Endometrium (tissue), 2 donors: Measurements from ENCODE around the gene MAMLD1.

Experiments
- FAIRE-seq: peaks from 2 replicates; lab custom pipeline; 2012; peaks lifted over from hg19 to GRCh38; lab: Jason Lieb, UNC
- donor health status: control.
- donor health status: control.

The MAMLD1 gene

DNA sequence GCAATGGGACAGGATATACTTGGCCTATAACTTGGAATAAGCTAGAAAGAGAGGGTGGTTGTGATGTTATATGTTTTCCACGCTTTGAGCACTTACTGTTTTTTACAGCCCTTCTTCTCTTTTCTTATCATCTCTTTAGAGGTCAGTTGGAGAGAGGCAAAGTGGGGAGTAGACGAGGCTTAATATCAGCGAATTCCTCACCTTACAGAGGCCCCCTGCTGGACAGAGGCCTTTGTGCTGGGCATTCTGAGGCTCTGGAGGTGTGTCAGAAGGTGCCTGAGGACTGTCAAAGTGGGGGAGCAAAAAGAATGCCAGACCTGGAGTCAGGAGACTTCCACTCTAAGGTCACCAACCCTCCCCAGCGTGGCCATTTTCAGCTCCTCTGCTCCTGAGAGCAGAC lies 42.5 kb downstream of the MAMLD1 start:
- FAIRE-seq, result no peak

DNA sequence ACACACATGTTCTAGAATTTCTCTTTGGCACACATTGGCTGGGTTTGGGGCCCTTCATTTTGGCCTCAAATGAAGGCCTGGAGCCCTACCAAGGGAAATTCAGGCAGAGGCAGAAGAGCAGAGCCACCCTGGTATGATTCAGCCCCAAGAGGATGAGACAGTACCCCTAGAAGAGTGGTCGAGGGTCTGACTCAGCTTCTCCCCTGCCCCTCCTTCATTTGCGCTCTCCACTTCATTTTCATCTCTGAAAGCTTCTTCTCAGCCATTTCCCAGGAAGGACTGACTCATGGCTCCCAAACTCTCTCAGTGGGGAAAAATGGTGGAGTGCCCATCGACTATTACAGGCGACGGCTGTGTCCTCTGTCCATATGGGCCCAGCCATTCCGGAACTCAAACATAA lies 43.5 kb downstream of the MAMLD1 start:
- FAIRE-seq, result no peak

DNA sequence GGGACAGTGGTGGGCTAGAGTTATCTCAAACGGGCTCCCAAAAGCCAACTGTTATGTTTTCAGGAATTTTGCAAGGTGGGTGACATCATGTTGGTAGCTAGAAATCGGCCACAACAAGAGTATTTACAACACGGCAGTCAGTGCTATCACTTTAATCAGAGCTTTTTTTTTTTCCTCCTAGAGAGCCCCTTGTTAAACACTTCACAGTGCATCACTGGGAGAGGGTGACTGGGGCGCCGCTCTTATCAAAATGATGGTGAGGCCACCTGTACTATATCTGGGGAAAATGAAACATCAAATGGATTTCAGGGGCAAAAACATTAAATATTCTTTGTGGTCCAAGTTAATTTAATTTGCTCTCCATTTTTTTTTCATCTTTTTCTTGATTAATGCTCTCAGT lies 44.9 kb downstream of the MAMLD1 start:
- no peak for FAIRE-seq

DNA sequence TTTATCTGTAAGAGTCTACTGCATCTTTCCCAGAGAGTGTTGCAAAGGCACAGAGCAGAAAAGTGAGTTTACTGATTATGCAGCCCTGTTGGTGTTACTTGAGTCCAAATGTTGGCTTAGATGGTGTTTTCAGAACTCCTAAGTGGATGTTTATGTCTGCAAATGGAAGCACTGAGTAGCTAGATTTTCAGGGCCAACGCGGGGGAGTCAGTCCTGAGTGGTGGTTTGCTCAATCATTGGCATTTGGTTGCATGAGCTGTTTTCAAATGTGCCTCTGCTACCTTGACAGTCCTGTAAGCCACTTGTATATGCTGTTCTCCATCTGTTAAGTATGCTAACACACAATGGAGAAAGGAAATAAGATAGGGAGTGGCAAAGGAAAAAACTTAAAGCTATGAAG lies 45.4 kb downstream of the MAMLD1 start:
- no peak for FAIRE-seq

DNA sequence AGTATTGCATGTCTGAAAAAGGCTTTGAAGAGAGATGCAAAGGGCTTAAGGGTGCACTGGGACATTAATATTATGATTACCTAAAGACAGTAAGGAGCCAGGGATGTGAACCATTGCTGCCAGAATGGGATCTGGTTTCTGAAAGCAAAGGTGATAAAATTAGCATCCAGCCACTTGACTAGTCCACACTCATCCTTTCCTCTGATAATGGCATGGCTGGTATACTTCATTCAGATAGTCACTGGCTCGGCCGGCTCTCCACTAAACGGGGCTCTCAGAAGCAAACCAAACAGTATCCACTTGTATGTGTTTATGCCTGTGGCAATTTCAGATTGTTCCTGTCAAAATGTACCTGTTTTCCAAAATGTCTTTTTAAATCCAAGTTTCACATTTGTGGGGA lies 46.4 kb downstream of the MAMLD1 start:
- FAIRE-seq, result no peak

DNA sequence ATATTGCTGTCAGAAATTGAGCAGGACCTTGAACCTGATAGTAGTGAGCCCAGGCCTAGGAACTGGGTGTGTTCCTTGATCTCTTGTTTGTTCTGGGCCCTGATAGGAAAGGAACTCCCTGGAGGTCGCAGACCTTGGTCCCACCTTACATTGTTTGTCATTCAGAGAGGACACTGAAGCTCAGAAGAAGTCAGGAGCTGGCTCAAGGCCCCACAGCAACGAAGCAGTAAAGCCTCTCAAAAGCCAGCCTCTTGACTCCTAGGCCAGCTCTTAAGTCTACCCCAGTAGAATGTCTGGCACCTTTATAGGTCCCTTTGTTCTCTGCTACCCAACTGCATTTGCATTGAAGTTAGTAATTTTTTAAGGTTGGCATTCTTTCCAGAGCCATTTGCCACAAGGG lies 46.8 kb downstream of the MAMLD1 start:
- no peak for FAIRE-seq

DNA sequence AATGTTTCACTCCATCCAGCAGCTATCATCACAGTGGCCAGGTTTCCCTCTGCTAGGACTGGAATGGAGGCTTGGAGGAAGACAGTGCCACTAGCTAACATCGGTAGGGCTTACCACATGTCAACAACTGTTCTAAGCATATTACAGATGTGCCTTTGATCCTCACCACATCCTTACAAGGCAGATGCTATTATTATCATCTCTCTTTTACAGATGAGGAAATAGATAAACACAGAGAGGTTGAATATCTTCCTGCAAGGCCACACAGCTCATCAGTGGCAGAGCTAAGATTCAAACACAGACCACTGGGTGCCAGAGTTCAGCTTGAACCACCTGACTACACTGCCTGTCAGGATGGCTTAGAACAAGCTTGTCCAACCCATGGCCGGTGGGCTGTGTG lies 47.4 kb downstream of the MAMLD1 start:
- FAIRE-seq, result no peak

DNA sequence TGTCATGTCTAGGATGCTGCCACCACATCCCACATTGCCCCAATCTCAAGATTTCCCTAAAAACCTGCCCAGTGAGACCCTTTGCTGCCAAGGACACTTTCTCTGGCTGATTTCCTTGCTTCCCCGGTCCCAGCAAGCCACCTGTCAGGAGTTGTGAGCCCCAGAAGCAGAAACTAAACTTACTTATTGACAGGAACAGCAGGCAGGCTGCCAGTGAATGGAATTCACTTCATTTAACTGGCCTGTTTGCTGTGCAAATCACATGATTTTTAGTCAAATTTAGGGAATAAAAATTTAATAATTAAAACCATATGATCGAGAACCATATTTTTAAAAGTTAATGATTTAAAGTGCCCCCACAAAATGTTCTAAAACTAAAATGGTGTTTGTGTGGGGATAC lies 48.5 kb downstream of the MAMLD1 start:
- no peak for FAIRE-seq

DNA sequence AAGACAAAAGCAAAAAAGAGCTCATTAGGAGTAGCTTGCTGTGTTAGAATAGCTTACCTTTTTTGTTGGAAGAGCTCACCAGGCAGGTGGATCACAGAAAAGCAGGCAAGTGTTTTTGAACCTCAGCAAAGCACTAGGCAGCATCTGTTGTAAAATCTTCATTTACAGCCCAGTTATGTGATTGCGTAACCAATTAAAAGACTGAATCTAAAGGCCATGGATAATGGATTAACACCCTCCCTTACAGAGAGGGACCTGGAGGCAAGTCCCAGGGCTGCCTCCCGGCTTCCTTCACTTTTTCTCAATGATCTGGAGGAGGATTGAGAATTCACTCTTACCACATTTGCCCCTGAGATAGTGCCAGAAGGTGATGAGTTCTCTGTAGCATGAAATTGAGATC lies 51.1 kb downstream of the MAMLD1 start:
- FAIRE-seq, result no peak

DNA sequence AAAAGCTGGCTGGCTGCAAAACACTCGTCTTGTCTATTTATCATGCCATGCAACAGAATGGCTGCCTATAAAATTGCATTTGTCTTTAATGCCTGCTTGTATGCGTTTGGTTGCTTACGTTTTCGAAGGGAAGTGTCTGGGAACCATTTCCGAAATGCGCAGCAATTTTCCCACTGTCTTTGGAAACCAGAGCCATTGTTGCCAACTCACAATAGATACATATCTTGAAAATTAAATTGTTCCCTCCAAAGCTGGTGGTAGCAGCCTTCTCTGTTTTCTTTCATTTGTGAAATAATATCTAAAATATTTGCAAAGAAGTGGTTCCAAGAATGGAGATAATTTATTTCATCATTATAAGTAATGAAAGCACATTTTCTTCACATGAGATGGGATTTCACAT lies 53.4 kb downstream of the MAMLD1 start:
- no peak for FAIRE-seq

DNA sequence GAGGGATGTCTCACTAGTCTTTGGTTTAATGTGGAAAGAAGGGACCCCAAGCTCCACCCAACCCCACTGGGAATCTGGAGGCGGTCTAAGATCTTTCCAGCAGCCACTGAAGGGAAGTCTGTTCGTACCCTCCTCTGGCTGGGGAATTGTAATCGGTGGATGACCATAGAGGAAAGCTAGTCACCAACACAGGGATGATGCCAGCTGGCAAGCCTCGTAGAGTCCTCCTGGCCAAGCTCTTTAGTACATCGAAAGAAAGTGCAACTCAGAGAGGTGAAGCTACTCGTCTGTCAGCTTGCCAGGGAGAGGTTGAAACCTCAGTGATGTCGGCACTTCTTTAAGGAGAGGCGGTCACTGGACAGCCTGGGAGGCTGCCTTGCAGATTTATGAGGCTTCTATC lies 58.7 kb downstream of the MAMLD1 start:
- no peak for FAIRE-seq

DNA sequence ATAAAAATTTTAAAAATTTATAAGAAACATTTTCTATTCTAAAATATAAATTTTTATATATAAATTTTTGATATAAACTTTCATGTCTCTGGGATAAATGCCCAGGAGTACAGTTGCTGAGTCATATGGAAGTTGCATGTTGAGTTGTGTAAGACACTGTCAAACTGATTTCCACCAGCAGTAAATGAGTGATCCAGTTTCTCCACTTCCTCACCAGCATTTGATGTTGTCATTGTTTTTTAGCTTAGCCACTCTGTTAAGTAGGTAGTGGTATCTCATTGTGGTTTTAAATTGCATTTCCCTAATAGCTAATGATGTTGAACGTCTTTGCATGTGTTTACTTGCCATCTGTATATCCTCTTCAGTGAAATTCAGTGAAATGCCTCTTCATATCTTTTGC lies 66.5 kb downstream of the MAMLD1 start:
- FAIRE-seq, result no peak

DNA sequence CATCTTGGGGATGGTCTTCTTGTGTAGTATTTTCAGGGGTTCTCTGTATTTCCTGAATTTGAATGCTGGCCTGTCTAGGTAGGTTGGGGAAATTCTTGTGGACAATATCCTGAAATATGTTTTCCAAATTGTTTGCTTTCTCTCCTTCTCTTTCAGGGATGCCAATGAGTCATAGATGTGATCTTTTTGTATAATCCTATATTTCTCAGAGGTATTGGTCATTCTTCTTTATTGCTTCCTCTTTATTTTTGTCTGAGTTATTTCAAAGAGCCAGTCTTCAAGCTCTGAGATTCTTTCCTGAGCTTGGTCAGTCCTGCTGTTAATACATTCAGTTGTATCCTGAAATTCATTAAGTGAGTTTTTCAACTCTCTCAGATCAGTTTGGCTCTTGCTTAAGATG lies 73.1 kb downstream of the MAMLD1 start:
- FAIRE-seq, result no peak

DNA sequence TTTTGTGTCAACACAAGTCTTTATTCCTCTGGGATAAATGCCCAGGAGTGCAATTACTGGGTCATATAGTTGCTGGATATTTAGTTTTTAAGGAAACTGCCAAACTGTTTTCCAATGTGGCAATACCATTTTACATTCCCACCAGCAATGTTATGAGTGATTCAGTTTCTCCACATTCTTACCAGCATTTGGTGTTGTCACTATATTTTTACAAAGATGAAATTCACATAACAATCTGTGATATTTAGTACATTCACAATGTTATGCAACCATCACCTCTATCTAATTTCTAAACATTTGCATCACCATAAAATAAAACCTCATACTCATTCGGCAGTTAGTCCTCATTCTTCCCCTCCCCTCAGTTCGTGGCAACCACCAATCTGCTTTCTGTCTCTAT lies 75.0 kb downstream of the MAMLD1 start:
- FAIRE-seq, result no peak

DNA sequence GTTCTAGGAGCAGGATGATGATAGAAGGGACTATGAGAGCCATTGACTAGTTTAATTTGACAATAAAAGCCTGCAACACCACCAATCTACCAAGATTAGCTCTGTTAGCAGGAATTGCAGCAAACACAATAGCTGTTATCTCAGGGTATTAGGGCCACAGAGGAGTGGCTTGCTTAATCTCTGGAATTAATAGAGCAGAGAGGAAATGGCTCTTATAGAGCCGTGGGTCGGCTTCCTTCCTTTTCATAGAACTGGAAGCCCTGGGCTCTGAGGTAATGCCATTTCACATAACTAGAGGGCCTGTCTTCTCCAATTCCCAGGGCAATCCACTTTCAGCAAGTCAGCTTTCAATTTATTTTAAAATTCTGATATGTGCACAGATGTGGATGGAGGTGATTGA lies 83.0 kb downstream of the MAMLD1 start:
- FAIRE-seq, result no peak

DNA sequence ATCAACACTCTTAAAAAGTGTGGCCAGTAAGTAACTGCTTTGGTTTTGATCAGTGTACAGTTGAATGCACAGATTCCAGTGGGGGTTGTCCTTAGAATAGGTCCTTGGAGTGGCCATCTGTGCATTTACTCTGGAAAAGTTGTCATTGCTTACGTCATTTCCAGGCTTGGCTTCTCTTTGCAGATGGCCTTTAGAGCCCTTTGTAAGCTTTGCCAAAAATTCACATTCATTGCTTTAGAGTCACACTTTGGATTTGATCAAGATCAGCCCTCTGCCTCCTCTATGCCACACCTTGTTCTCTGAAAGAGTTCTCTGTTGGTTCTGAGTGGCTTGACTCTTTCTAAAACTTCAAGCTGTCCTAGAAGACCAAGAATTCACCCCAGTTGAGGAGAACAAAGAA lies 83.9 kb downstream of the MAMLD1 start:
- no peak for FAIRE-seq

DNA sequence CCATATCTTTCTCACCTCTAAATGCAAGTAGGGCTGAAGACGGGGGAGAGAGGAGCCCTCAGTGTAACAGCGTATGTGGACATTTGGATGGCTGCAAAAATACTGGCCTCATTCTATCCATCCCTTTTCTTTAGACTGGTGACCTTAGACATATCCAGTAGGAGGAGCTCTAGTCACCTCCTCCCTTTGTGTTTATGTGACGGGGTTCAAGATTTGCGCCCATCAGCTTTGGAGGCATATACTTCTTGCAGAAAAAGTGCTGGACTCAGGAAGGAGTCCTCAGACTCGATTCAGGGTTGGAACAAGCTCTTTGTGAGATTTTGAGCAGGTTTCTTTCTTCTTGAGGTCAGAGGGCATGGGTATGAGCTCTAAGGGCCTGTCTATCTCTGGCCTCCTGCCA lies 86.2 kb downstream of the MAMLD1 start:
- no peak for FAIRE-seq

DNA sequence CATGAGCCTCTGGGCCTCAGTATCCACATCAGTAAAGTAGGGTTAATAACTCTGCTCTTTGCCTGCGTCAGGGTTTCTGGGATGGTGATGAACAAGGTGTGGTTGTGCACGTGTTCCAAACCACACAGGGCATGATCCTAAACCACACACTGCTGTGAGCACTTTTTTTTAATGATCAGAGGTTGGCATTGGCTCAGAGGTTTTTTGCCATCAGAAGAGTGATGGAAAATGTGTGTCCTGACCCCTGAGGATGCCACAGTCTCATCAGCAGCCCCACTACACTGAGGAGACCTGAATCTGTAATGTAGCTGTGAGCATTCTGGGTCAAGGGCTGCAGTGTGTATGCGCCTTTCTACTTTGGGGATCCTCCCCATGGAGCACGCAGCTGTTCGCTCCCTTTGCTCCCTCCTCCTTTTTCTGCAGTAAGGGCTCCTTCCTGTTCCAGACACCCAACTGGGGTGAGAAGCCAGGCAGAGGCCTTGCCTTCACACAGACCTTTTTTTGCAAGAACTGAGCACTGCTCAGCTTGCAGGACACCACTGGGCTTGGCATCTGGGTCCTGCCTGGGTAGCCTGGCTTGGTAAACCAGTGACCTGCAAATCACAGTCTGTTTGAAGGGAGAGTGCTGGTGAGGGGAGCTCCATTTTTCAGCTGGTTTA lies 87.5 kb downstream of the MAMLD1 start:
- FAIRE-seq, result no peak

DNA sequence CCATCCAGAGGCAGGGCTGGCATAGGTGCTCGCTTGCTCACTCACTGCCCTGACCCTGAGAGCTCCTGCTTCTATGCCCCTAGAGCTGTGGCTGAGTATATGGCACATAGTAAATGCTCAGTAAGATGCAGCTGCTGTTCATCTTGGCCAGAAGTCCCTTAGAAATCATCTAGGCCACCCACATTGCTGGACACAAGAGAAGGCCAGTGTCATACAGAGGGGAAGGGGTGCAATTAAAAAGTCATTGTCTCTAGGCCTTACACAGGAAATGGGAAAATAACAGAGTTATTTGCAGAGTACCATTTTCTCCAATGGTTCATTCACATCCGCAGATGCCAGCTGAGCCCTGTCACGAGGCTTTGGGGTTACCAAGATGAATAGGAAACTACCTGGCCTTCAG lies 88.8 kb downstream of the MAMLD1 start:
- no peak for FAIRE-seq

DNA sequence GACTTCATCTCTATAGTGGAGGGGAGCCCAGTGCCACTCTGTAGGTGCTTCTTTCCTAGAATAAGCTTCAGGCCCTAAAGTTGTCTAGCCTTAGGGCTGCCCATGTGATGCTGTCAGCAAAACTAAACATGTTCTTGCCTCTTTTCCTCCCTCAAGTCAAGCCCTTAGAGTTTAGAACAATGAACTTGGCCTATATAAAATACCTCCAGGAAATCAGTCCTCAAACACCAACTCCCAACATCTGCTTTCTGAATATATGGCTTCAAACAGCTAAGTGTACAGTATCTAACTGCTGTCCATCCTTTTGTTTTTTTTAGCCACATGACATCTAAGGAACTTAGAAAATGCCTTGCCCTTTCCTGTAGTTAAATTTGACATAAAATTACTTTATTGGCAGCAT lies 91.0 kb downstream of the MAMLD1 start:
- FAIRE-seq, result no peak

DNA sequence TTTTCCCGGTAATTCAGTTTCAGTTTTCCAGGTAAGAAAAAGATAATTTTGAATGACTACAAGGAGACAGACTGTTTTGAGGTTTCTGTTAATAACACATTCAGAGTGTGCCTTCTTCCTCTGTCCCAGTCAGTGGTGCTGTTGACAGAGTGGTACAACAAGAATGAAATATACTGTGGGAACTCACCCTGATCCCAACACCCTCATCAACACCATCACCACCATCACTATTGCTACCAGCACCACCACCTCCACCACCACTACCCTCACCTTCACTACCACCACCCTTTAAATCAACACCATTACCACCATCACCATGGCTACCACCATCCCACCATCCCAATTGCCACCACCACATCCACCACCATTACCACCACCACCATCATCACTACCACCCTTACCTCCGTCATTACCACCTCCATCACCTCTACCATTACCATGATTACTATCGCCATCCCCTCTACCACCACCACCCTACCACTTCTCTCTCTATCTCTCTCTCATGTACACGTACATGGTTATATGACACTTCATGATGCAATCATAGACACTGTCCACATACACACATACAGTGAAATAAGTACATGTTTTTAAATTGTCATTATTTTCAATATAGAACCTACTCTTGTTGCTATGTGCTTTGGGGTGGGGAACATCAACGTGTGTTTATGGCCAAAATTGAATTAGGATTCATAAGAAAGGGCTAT lies 91.5 kb downstream of the MAMLD1 start:
- no peak for FAIRE-seq

DNA sequence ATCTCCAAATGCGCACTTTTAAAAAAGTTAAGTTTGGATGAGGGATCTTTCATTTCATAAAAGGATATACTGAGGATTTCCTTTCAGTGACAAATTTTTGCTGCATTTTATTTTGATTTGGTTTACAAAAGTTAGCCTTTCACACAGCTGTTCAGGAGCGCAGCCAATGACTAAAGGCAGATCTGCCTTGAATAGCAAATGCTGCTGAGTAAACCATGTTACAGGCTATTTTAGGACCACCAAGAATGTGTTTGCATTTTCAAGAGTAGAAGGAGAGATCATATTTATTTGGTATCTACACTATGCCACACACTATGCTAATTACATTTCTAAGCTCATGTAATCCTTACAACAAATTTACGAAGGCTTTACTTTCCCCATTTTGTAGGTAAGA lies 92.1 kb downstream of the MAMLD1 start:
- no peak for FAIRE-seq

DNA sequence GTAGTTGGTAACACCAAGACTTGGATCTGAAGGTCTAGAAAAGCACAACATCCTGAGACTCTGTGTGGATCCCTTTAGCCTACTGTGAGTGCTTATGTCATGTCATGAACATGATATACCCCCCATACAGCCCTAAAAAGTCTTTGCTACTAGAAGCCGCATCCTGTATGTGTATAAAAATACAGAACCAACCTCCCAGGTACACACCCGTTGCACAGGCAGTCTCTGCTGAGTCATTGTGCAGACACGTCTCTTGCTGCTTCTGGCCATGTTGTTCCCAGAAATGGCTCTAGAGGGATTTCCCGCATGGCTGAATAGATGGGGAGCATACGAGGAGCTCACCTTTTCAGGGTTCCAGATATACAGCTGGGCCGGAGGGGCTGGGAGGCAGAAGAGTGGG lies 93.3 kb downstream of the MAMLD1 start:
- FAIRE-seq, result no peak

DNA sequence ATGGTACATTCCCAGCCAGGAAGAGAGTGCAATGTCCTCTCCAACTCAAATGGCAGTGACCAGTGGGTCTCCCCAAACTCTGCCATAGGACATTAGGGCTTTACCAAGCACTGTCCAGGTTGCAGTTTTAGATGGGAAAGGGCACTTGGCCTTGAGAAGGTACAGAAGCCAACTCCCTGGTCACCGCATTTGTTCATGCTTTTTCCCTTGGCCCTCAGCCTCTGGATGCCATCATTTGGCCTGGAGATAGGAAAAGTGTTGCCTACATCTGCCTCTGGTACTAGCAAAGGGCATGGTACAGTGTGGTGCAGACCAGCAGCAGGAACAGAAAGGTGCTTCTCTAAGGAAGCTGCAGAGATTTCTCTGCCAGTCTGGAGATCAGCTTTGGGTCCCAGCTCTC lies 93.8 kb downstream of the MAMLD1 start:
- no peak for FAIRE-seq
